ENCODE data around the gene ZNF479. TPM values are rescaled to one million over a fixed set of nuclear protein-coding genes. Genes with fewer than 3 reads are reported as not detected.
A peak's percentile ranks its signal among the peaks of the same experiment; 100 is the strongest.
"Not testable (repeated sequence)": the region's sequence is repeated elsewhere in the genome, so short reads cannot be mapped to it uniquely, and the experiment has no call there.

Gene ZNF479
- total RNA-seq, 1 donor from 2014 or later, result not detected

DNA sequence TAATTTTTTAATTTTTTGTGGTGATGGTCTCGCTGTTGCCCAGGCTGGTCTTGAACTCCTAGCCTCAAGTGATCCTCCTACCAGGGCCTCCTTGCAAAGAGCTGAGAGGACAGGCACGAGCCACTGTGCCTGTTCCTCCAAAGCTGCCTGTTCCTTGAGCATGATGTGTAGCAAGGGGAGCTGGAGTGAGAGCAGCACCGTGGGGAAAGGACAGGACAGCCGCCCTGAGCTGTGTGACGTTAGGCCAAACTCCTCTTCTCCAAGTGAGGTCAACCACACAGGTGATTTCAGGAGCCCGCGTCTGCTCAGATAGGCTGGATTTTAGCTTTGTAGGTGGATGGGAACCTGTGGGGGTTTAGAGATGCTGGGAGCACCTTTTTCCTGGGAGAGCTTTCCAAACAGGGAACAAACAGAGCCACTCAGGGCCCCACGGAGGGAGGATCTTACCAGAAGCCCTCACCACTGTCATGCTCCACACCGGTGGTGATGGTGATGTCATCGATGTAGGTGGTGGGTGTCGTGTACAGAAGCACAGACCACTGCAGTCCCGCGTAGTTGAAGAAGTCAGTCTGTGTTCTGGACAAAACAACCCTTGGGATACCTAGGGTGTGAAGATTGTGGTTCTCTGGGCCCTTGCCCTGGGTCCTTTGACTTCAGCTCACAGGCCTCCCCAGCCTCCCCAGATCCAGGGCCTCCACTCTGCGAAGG lies 44.8 kb upstream of the ZNF479 start:
- TF ChIP-seq, protein P1, sequence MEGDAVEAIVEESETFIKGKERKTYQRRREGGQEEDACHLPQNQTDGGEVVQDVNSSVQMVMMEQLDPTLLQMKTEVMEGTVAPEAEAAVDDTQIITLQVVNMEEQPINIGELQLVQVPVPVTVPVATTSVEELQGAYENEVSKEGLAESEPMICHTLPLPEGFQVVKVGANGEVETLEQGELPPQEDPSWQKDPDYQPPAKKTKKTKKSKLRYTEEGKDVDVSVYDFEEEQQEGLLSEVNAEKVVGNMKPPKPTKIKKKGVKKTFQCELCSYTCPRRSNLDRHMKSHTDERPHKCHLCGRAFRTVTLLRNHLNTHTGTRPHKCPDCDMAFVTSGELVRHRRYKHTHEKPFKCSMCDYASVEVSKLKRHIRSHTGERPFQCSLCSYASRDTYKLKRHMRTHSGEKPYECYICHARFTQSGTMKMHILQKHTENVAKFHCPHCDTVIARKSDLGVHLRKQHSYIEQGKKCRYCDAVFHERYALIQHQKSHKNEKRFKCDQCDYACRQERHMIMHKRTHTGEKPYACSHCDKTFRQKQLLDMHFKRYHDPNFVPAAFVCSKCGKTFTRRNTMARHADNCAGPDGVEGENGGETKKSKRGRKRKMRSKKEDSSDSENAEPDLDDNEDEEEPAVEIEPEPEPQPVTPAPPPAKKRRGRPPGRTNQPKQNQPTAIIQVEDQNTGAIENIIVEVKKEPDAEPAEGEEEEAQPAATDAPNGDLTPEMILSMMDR (IDR thresholded peaks at IDR 0.05; ENCODE audit: insufficient read depth, low read length, severe bottlenecking), result no peak
- no peaks in the 10 kb centered on the region for H3K36me3 ChIP-seq (ENCODE audit: control insufficient read depth, insufficient read depth, low read length)
- no peak overlapping the region for H3K4me3 ChIP-seq (ENCODE audit: low read depth, low read length)
- H3K27me3 ChIP-seq (ENCODE audit: control insufficient read depth, insufficient read depth, low read length), result no peaks in the 10 kb centered on the region
- DNase-seq (ENCODE audit: low read depth), result no peak
- peak; percentile 18 for FAIRE-seq

DNA sequence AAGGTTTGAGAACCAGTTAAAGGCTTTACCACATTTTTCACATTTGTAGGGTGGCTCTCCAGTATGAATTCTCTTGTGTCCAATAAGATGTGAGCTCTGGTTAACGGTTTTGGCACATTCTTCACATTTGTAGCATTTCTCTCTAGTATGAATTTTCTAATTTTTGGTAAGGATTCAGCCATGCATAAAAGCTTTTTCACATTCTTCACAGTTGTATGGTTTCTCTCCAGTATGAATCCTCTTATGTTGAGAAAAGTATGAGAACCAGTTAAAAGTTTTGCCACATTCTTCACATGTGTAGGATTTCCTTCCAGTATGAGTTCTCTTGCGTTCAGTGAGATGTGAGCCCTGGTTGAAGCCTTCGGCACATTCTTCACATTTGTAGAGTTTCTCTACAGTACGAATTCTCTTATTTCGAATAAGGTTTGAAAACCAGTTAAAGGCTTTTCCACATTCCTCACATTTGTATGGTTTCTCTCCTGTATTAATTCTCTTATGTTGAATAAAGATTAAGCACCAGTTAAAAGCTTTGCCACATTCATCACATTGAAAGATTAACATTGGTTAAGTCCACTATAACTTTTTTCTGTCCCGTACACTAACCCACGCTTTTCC lies 33.2 kb upstream of the ZNF479 start:
- DNase-seq (ENCODE audit: low read depth) (no peak), FAIRE-seq (no peak)
- no peaks in the 10 kb centered on the region for H3K27me3 ChIP-seq (ENCODE audit: control insufficient read depth, insufficient read depth, low read length)
- TF ChIP-seq, protein P1 (IDR thresholded peaks at IDR 0.05; ENCODE audit: insufficient read depth, low read length, severe bottlenecking), result no peak
- no peaks in the 10 kb centered on the region for H3K36me3 ChIP-seq (ENCODE audit: control insufficient read depth, insufficient read depth, low read length)
- H3K4me3 ChIP-seq (ENCODE audit: low read depth, low read length), result no peak overlapping the region

DNA sequence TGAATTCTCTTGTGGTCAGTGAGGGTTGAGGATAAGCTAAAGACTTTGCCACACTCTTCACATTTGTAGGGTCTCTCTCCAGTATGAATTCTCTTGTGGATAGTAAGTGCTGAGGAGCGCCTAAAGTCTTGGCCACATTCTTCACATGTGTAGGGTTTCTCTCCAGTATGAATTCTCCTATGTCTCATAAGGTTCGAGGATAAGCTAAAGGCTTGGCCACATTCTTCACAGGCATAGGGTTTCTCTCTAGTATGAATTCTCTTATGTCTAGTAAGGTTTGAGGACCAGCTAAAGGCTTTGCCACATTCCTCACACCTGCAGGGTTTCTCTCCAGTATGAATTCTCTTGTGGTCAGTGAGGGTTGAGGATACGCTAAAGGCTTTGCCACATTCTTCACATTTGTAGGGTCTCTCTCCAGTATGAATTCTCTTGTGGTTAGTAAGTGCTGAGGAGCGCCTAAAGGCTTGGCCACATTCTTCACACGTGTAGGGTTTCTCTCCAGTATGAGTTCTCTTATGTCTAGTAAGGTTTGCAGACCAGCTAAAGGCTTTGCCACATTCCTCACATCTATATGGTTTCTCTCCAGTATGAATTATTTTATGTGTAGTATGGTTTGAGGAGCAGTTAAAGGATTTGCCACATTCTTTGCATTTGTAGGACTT lies 12.0 kb downstream of the ZNF479 start:
- DNase-seq (ENCODE audit: low read depth); H3K27me3 ChIP-seq (ENCODE audit: control insufficient read depth, insufficient read depth, low read length); H3K4me3 ChIP-seq (ENCODE audit: low read depth, low read length); FAIRE-seq; H3K36me3 ChIP-seq (ENCODE audit: control insufficient read depth, insufficient read depth, low read length): not testable (repeated sequence)

Measured in bronchial epithelial cell (primary cell).